Loucy (cell line): ENCODE results near the gene ADAM22.

Experiments
- H2AFZ ChIP-seq: fragments of 200-600 bp; sonication (generic); 2 replicates; pipeline ENCODE4 v1.6.0; 2016; ENCODE audit warnings: antibody characterized with exemption, mild to moderate bottlenecking, low read length, moderate library complexity
- H3F3A ChIP-seq: fragments of 200-600 bp; 2 replicates; pipeline ENCODE4 v1.6.0; 2016; ENCODE audit warnings: antibody characterized with exemption, low read depth, mild to moderate bottlenecking
- H3K27me3 ChIP-seq: fragments of 200-600 bp; sonication (generic); 2 replicates; pipeline ENCODE4 v1.6.1; 2014; ENCODE audit warnings: low read length, mild to moderate bottlenecking; ENCODE audit not compliant: insufficient read depth, poor library complexity, severe bottlenecking
- H3K36me3 ChIP-seq: fragments of 200-600 bp; sonication (generic); 2 replicates; pipeline ENCODE4 v1.6.1; 2016; ENCODE audit warnings: low read length; ENCODE audit not compliant: insufficient read depth
- H3K4me1 ChIP-seq: fragments of 200-600 bp; sonication (generic); 2 replicates; pipeline ENCODE4 v1.5.1; 2014; ENCODE audit warnings: low read length, mild to moderate bottlenecking; ENCODE audit not compliant: insufficient read depth, poor library complexity, severe bottlenecking
- H3K4me2 ChIP-seq: fragments of 200-600 bp; sonication (generic); 2 replicates; pipeline ENCODE4 v1.6.0; 2014; ENCODE audit warnings: antibody characterized with exemption, low read length, low read depth, mild to moderate bottlenecking; ENCODE audit not compliant: poor library complexity, severe bottlenecking
- H3K4me3 ChIP-seq: fragments of 200-600 bp; sonication (generic); 2 replicates; pipeline ENCODE4 v1.5.1; 2014; ENCODE audit warnings: low read length, mild to moderate bottlenecking, mixed read lengths; ENCODE audit not compliant: poor library complexity, severe bottlenecking
- H3K79me2 ChIP-seq: fragments of 200-600 bp; sonication (generic); 2 replicates; pipeline ENCODE4 v1.6.1; 2014; ENCODE audit warnings: low read length; ENCODE audit not compliant: insufficient read depth
- H3K9ac ChIP-seq: fragments of 200-600 bp; sonication (generic); 2 replicates; pipeline ENCODE4 v1.6.0; 2014; ENCODE audit warnings: mild to moderate bottlenecking, low read depth, low read length, moderate library complexity; ENCODE audit not compliant: poor library complexity, severe bottlenecking
- H3K9me2 ChIP-seq: fragments of 200-600 bp; sonication (generic); replicated peaks from 2 replicates; pipeline ENCODE4 v1.6.1; 2016; ENCODE audit warnings: low read depth, low read length, mixed read lengths
- H3K9me3 ChIP-seq: fragments of 200-600 bp; sonication (generic); 2 replicates; pipeline ENCODE4 v1.6.1; 2014; ENCODE audit warnings: mild to moderate bottlenecking, antibody characterized with exemption, low read length, low read depth; ENCODE audit not compliant: insufficient read depth
- H4K20me1 ChIP-seq: fragments of 200-600 bp; sonication (generic); 2 replicates; pipeline ENCODE4 v1.6.0; 2014; ENCODE audit warnings: antibody characterized with exemption, low read length, mild to moderate bottlenecking; ENCODE audit not compliant: insufficient read depth, poor library complexity, severe bottlenecking
- EZH2phosphoT487 ChIP-seq: fragments of 200-600 bp; IDR thresholded peaks from 2 replicates; pipeline ENCODE4 v1.6.1; 2018; ENCODE audit warnings: antibody characterized with exemption, mild to moderate bottlenecking, moderate library complexity, borderline replicate concordance
- TF ChIP-seq, protein P1 (sequence below): fragments of 200-600 bp; sonication (generic); conservative IDR thresholded peaks from 2 replicates; pipeline ENCODE4 v1.5.1; 2014; ENCODE audit warnings: mild to moderate bottlenecking, antibody characterized with exemption, low read length

Gene ADAM22

DNA sequence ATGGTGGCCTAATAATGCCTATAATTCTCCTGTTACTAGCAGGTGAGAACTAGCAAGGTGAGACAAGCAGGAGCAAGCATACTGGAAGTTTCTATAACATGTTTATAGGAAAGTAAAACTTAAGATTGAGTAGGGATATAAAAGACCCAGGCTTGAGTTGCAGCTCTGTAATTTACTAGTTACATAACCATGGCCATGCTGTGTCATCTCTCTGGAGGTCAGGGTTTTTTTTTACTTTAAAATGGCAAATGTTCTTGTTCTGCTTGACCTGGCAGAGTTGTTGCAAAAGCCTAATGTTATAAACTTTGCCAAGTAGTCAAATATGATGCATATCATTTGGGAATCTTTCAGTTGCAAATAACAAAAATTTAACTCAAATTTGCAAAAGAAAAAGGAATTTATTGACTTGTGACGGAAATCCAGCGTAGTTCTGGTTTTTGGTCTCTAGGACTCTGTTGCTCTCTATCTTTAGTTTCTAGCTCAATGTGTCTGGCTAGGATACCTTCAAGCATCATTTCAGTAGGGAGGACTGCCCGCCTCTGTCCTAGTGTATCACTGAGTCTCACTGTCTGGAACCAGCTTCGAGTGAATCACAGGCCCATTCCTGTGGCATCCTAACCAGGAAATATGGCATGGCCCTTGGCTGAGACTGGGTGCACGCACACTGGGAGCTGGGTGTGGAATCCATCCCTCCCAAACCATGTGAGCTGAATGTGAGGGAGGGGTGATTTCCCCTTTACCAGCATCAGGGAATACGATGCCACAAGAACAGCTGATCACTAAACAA lies 67.9 kb downstream of the ADAM22 start:
- Histone ChIP-seq H4K20me1 (no peaks in the 10 kb centered on the region), H3K9me3 (no peaks in the 10 kb centered on the region), H3K9ac (no peak overlapping the region), H2AFZ (no peak overlapping the region), H3K79me2 (no peaks in the 10 kb centered on the region), H3K27me3 (no peaks in the 10 kb centered on the region), H3K9me2 (no peaks in the 10 kb centered on the region), H3F3A (no peaks in the 10 kb centered on the region), H3K4me3 (no peak overlapping the region), H3K4me2 (no peak overlapping the region), H3K36me3 (no peaks in the 10 kb centered on the region), H3K4me1 (no peaks in the 10 kb centered on the region)
- no peak for TF ChIP-seq EZH2phosphoT487
- TF ChIP-seq, protein P1, sequence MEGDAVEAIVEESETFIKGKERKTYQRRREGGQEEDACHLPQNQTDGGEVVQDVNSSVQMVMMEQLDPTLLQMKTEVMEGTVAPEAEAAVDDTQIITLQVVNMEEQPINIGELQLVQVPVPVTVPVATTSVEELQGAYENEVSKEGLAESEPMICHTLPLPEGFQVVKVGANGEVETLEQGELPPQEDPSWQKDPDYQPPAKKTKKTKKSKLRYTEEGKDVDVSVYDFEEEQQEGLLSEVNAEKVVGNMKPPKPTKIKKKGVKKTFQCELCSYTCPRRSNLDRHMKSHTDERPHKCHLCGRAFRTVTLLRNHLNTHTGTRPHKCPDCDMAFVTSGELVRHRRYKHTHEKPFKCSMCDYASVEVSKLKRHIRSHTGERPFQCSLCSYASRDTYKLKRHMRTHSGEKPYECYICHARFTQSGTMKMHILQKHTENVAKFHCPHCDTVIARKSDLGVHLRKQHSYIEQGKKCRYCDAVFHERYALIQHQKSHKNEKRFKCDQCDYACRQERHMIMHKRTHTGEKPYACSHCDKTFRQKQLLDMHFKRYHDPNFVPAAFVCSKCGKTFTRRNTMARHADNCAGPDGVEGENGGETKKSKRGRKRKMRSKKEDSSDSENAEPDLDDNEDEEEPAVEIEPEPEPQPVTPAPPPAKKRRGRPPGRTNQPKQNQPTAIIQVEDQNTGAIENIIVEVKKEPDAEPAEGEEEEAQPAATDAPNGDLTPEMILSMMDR = no peak

DNA sequence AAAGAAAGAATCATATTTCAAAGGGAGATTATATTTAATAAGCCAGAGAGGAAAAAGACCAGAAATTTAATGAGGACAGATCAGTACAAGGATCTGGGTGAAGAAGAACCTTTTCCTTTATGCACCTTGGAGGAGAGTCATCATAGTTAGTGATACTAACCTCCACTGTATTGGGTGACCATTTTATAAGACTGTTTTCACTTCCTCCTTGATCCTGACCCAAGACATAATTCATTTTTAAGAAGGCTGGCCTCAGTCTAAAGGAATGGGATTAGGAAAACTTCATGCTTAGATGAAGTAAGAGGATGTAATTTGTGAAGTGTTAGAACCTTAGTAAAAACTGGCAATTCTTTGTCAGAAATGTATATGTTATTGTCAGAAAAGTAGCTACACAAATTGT lies 68.6 kb downstream of the ADAM22 start:
- Histone ChIP-seq H4K20me1 (no peaks in the 10 kb centered on the region), H3K4me3 (no peak overlapping the region), H3K9me2 (no peaks in the 10 kb centered on the region)

DNA sequence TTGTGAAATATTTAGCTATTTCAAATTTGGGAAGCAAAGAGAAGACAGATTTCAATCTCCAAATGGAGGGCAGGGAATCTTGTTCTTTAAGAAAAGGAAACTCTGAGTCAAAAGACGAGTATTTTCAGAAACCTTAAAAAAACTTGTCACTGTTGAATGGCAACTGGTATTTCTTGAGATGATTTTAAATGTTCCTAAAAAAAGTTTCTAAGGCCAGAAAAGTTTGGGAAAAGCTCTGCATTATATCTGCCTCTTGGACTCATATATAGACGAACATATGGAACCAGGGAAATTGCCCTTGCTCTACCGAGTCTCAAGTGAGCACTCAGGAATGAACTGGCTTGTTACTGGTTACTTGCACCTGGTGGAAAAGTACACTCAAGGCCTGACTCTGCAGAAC lies 69.5 kb downstream of the ADAM22 start:
- Histone ChIP-seq H3K4me1 (no peaks in the 10 kb centered on the region), H3K27me3 (no peaks in the 10 kb centered on the region), H3K4me2 (no peak overlapping the region), H3K4me3 (no peak overlapping the region), H4K20me1 (no peaks in the 10 kb centered on the region), H3K9ac (no peak overlapping the region), H3K9me3 (no peaks in the 10 kb centered on the region), H3K36me3 (no peaks in the 10 kb centered on the region), H2AFZ (no peak overlapping the region), H3K79me2 (no peaks in the 10 kb centered on the region), H3F3A (no peaks in the 10 kb centered on the region), H3K9me2 (no peaks in the 10 kb centered on the region)
- TF ChIP-seq, protein P1 = no peak
- TF ChIP-seq EZH2phosphoT487 = no peak

More for the DNA sequence above, 68.6 kb downstream of the ADAM22 start:
- TF ChIP-seq, protein P1 = no peak
- no peak for TF ChIP-seq EZH2phosphoT487
- Histone ChIP-seq H3K79me2 (no peaks in the 10 kb centered on the region), H3K4me2 (no peak overlapping the region), H3K4me1 (no peaks in the 10 kb centered on the region), H2AFZ (no peak overlapping the region), H3F3A (no peaks in the 10 kb centered on the region), H3K9me3 (no peaks in the 10 kb centered on the region), H3K27me3 (no peaks in the 10 kb centered on the region), H3K9ac (no peak overlapping the region), H3K36me3 (no peaks in the 10 kb centered on the region)
